Measurements from ENCODE around the gene SPATS2L. TPM values are rescaled to one million over a fixed set of nuclear protein-coding genes. Genes with fewer than 3 reads are reported as not detected.
A peak's percentile ranks its signal among the peaks of the same experiment; 100 is the strongest.

The SPATS2L gene
- total RNA-seq, 1 donor from 2014 or later = 77.3 TPM

GRCh38 chr2:200477667-200478131, 171.2 kb downstream of the SPATS2L start:
- no peak overlapping the region for H3K4me3 ChIP-seq (ENCODE audit: low read depth, low read length)
- peaks cover 1% of the 10 kb centered on the region for H3K36me3 ChIP-seq (ENCODE audit: control insufficient read depth, insufficient read depth, low read length)
- H3K27me3 ChIP-seq (ENCODE audit: control insufficient read depth, insufficient read depth, low read length) = no peaks in the 10 kb centered on the region
- no peak for DNase-seq (ENCODE audit: low read depth)
- TF ChIP-seq CTCF (IDR thresholded peaks at IDR 0.05; ENCODE audit: insufficient read depth, low read length, poor library complexity, severe bottlenecking) = no peak

DNA sequence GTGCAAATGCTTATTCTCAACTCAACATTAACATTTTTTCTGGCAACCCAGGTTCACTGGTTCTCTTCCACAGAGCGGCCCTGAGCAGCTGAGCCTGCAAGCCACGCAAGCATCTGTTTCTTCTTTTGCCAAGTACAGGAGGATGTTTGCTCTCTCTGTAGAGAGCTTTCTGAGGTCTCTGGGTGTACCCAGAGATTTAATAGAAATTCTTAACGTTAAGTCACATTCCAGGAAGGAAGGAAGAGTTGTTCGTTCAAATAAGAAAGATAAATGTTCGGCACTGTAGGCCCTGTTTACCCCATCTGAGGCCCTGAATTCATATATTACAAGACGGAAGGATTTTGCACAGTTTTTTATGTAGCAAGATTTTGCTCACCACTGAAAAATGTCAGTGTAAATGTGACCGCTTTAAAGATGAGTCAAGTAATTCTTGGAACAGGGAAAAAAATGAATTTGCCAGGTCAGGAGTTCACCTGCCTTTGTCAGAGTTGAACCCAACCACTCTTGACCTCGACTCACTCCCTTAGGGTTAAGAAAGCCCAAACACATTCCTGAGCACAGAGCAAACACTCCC, 173.3 kb downstream of the SPATS2L start:
- Histone ChIP-seq H3K4me3 (ENCODE audit: low read depth, low read length) (no peak overlapping the region), H3K36me3 (ENCODE audit: control insufficient read depth, insufficient read depth, low read length) (peaks cover under 1% of the 10 kb centered on the region), H3K27me3 (ENCODE audit: control insufficient read depth, insufficient read depth, low read length) (no peaks in the 10 kb centered on the region)
- no peak for DNase-seq (ENCODE audit: low read depth)
- TF ChIP-seq CTCF (IDR thresholded peaks at IDR 0.05; ENCODE audit: insufficient read depth, low read length, poor library complexity, severe bottlenecking) = no peak

GRCh38 chr2:200482194-200482593, 175.7 kb downstream of the SPATS2L start:
- no peak for TF ChIP-seq CTCF (IDR thresholded peaks at IDR 0.05; ENCODE audit: insufficient read depth, low read length, poor library complexity, severe bottlenecking)
- no peaks in the 10 kb centered on the region for H3K36me3 ChIP-seq (ENCODE audit: control insufficient read depth, insufficient read depth, low read length)
- no peaks in the 10 kb centered on the region for H3K27me3 ChIP-seq (ENCODE audit: control insufficient read depth, insufficient read depth, low read length)
- no peak for DNase-seq (ENCODE audit: low read depth)
- no peak overlapping the region for H3K4me3 ChIP-seq (ENCODE audit: low read depth, low read length)

DNA sequence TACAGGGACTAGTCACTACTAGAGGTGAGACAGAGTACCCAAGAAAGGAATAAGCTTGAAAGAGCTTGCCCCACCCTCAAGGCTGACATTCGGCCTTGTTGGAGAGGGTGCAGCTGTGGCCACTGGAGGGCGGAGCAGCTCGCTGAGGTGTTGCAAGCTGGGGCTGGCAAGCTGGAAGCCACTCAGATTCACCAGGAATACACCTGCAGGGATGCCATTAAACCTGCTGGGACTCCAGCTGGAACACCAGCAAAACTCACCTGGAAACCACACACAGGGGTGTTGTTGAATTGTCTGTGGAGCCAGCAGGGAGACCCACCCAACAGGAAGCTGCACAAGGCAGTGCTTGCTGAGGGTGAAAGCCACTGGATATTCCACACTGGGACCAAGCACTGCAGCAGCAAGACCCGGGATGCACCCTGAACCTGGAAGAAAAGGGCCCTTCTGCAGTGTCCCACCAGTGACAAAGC, 177.3 kb downstream of the SPATS2L start:
- Histone ChIP-seq H3K27me3 (ENCODE audit: control insufficient read depth, insufficient read depth, low read length) (no peaks in the 10 kb centered on the region), H3K4me3 (ENCODE audit: low read depth, low read length) (no peak overlapping the region), H3K36me3 (ENCODE audit: control insufficient read depth, insufficient read depth, low read length) (no peaks in the 10 kb centered on the region)
- no peak for DNase-seq (ENCODE audit: low read depth)
- peak; percentile 67 for TF ChIP-seq CTCF (IDR thresholded peaks at IDR 0.05; ENCODE audit: insufficient read depth, low read length, poor library complexity, severe bottlenecking)

GRCh38 chr2:200484934-200485333, 178.4 kb downstream of the SPATS2L start:
- Histone ChIP-seq H3K27me3 (ENCODE audit: control insufficient read depth, insufficient read depth, low read length) (no peaks in the 10 kb centered on the region), H3K36me3 (ENCODE audit: control insufficient read depth, insufficient read depth, low read length) (no peaks in the 10 kb centered on the region), H3K4me3 (ENCODE audit: low read depth, low read length) (no peak overlapping the region)
- no peak for TF ChIP-seq CTCF (IDR thresholded peaks at IDR 0.05; ENCODE audit: insufficient read depth, low read length, poor library complexity, severe bottlenecking)
- DNase-seq (ENCODE audit: low read depth) = no peak

- no peak for TF ChIP-seq CTCF (IDR thresholded peaks at IDR 0.05; ENCODE audit: insufficient read depth, low read length, poor library complexity, severe bottlenecking)
- Histone ChIP-seq H3K4me3 (ENCODE audit: low read depth, low read length) (no peak overlapping the region), H3K27me3 (ENCODE audit: control insufficient read depth, insufficient read depth, low read length) (no peaks in the 10 kb centered on the region), H3K36me3 (ENCODE audit: control insufficient read depth, insufficient read depth, low read length) (peaks cover 2% of the 10 kb centered on the region)
- no peak for DNase-seq (ENCODE audit: low read depth)
These were observed 180.0 kb downstream of the SPATS2L start for GRCh38 chr2:200486529-200486928.
